ENCODE results near the gene CNN1.
"Not testable (repeated sequence)": the region's sequence is repeated elsewhere in the genome, so short reads cannot be mapped to it uniquely, and the experiment has no call there.

CNN1 gene

DNA sequence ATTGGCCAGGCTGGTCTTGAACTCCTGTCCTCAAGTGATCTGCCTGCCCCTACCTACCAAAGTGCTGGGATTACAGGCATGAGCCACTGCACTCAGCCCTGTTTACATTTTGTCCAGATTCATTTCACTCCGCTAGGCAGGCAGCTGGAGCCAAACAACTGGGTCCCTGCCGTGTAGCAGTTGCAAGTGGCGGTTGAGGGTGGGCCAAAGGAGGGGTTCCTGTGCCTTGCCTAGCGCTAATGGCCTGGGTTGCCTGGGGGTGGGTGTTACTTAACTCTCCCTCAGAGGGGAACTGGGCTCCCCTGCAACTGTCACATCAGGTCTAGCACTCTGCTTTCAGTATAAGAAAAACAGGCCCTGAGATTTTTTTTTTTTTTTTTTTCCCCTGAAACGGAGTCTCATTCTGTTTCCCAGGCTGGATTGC, 31.4 kb downstream of the CNN1 start:
- no peak for DNase-seq

DNA sequence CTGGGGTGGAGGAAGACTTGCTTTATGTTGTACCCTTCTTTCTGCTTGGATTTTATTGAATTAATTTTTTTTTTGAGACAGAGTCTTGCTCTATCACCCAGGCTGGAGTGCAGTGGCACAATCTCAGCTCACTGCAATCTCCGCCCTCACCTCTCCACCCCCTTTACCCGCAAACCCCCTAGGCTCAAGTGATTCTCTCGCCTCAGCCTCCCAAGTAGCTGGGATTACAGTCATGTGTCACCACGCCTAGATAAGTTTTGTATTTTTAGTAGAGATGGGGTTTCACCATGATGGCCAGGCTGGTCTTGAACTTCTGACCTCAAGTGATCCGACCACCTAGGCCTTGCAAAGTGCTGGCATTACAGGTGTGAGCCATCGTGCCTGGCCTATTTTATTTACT, 34.7 kb downstream of the CNN1 start:
- DNase-seq: not testable (repeated sequence)

DNA sequence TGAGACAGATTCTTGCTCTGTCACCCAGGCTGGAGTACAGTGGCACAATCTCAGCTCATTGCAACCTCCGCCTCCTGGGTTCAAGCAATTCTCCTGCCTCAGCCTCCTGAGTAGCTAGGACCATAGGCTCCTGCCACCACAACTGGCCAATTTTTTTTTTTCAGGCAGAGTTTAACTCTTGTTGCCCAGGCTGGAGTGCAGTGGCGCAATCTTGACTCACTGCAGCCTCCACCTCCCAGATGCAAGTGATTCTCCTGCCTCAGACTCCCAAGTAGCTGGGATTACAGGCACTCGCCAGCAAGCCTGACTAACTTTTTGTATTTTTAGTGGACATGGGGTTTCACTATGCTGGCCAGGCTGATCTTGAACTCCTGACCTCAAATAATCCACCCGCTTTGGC, 35.1 kb downstream of the CNN1 start:
- not testable (repeated sequence) for DNase-seq

DNA sequence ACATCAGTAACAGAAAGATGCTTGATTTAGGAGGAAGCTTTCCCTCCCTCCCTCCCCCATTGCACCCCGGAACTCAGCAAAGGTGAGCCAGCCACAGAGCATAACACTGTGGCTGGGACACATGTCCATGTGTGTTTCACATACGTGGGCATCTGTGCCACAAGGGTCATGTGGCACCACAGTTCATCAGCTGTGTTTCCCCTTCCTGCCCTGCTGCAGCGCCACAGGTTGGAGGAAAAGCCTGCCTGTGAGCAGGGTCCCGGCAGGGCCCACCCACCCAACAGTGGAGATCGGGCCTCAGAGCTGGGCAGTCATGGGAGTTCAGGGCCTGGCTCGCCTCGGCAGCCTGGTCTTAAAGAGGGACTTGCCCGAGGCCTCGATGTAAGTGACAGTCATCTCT, 36.0 kb downstream of the CNN1 start:
- DNase-seq: peak in 1 of 2 donors; percentile 15

DNA sequence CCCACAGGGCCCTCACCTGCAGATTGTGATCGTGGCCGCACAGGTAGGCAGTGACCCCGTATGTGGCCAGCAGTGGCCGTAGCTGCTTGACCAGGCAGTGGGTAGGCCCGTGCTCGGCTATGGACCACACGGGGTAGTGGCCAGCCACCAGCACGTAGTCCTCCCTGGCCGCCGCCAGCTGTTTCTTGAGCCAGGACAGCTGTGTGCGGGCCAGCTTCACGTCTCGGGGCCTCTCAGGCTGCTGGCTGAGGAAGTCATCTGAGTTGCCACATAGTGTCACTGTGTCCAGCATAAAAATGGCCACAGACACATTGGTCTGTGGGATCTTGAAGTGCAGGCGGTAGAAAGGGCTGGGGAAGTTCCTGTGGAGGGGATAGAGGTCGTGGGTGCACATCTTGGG, 37.6 kb downstream of the CNN1 start:
- no peak for DNase-seq

DNA sequence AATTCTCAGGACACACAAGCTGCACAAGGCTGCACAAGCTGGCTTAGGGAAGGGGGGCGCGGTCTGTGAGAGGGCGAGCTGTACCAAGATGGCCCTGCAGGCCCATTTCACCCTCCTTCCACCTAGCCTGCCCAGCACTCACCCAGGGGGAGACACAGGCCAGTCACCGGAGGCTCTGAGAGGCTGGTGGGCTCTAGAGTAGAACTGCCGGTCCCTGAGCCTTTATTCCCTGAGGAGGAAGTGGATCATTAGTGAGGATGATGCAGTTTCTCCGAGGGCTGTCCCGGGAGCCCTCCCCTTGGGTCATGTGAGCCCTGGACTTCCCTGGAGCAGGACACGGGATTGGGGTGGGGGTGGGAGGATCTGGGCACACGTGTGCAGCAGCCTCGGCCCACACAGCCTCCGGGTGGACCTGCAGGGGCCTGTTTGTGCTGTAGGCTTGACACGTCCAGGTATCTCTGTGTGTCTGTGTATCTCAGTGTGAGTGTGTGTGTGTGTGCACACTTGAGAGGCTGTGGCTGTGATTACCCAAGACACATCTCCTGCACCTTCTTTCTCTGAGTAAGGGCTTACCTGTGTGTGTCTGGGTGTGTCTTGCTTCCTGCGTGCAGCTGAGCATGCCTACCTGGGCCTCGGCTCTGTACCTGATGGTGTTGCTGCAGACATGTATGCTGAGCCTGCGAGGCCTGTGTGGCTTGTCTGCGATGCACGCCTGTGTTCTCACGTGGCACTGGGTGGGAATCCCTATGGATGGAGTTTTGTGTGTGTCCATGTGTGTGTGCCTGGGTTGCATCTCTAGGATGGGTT, 39.0 kb downstream of the CNN1 start, which contains the start of gene ACP5:
Gene ACP5, minus strand, starts transcription at position 195 of the 807 bp plus-strand sequence. CDS start 328 bp downstream, outside the sequence.
- DNase-seq: no peak

DNA sequence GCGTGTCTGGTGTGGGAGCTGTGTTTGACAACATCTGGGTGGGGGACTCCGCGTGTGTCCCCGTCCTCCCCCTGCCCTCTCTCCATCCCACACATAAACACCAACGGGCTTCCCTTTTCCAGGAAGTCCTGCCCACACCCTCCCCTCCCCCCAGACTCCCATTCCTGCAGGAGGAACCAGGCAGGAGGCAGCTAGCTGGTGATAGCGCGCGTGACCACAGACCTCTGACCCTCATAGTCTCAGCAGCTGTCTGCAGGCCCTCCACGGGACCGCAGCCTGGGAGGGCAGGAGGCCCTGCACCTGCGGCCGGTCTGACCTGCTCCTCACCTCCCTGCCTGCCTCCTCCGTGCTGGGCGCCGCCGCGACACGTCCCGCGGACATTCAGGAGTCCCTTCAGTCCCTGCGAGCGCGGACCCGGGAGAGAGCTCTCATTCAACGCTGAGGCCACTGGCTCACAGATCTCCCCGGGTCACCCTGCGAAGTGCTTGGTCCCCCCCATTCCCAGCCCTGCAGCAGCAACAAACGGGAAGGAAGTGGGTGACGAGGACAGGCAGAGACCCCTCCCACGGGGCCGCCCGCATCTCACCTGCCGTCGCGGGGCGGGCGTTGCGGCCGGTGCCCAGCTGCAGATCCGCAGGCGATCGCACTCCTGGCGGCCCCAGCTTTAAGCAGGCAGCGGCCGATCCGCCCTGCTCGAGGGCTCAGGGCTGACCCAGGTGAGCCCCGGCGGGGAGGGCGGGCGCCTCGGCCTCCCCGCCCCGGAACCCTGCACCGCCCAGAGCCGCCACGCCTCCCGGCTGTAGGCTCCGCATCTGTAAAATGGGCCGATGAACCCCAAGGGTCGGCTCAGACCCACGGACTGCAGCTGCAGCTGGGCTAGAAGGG, 39.8 kb downstream of the CNN1 start:
- DNase-seq: peak; percentile 20 to 48

DNA sequence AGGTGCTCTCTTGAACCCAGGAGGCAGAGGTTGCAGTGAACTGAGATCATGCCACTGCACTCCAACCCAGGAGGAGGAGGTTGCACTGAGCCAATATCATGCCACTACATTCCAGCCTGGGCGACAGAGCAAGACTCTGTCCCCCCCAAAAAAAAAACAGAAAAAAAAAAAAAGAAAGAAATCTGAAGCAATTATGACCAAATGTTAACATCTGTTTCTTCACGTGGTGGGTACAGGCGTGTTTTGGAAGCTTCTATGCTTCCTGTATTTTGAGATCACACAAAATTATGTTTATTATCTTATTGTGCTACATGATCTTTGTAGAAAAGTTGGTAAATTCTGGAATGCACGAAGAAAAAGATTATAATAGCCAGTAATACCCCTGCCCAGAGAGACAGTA, 41.5 kb downstream of the CNN1 start:
- DNase-seq: no peak

DNA sequence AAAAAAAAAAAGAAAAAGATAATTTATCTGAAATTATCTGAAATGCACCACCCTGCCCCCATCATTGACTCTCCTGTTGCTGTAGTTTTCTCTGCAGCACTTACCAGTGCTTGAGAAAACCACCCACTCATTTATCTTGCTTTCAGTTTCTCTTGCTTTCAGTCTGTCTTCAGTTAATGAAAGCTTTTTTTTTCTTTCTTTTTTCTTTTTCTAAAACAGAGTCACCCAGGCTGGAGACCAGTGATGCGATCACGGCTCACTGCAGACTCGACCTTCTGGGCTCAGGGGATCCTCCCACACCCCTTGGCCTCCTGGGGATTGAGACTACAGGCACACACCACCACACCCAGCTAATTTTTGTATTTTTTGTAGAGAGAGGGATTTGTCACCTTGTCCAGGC, 43.1 kb downstream of the CNN1 start:
- peak; percentile 59 to 75 for DNase-seq

DNA sequence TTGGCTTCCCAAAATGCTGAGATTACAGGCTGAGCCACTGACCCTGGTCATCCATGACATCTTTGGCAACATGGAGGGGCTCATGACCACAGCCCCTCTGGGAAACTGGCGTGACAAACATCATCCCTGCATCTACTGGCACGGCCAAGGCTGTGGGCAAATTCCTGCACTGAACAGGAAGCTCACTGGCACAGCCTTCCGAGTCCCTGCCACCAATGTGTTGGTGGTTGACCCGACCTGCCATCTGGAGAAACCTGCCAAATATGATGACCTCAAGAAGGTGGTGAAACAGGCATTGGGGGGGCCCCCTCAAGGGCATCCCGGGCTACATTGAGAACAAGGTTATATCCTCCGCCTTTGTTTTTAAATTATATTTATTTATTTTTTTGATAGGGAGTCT, 47.7 kb downstream of the CNN1 start:
- no peak for DNase-seq

DNA sequence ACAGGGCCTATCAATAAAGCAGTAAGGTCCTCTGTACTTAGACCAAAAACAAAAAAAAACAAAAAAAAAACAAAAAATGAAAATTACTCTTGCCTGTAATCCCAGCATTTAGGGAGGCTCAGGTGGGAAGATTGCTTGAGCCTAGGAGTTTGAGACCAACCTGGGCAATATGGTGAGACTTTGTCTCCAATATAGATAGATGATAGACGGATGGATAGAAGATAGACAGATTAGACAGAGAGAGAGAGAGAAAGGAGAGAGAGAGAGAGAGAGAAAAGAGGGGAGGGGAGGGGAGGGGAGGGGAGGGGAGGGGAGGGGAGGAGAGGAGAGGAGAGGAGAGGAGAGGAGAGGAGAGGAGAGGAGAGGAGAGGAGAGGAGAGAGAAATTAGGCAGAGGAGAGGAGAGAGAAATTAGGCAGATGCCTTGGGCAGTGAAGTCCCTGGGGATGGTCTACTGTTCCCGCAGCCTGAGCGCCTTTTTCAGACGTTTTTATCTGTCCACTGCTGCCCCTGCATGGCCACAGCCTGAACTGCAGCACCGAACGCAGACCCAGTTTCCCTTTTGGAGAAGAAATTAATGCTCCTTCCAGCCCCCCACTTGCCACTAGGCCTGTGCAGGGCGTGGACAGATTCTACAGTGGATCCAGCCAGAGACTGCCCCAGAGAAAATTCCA, 48.8 kb downstream of the CNN1 start:
- peak; percentile 78 to 83 for DNase-seq

DNA sequence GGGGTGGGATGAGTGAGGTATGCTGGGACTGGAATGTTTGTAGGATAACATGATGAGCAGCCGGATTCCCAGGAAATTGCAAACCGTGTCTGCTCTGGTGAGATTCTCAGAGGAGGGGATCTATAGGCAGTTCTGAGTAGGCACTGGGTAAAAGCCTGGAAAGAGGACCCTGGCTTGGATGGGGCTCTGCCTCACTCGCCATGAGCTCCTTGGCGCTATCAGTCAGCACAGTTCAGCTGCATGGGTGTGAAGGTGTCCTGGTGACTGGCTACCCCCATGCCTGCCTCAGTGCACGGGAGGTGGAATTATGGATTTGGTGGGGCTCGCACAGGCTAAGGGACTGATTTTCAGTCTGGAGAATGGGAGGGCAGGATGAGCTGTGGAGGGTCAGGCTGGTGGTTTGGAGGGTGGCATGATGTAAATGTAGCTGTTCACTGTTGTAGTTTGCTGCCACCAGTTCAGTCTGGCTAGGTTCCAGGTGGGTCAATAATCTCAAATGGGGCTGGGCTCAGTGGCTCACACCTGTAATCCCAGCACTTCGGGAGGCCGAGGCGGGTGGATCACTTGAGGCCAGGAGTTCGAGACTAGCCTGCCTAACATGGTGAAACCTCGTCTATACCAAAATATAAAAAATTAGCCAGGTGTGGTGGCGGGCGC, 49.5 kb downstream of the CNN1 start:
- no peak for DNase-seq

DNA sequence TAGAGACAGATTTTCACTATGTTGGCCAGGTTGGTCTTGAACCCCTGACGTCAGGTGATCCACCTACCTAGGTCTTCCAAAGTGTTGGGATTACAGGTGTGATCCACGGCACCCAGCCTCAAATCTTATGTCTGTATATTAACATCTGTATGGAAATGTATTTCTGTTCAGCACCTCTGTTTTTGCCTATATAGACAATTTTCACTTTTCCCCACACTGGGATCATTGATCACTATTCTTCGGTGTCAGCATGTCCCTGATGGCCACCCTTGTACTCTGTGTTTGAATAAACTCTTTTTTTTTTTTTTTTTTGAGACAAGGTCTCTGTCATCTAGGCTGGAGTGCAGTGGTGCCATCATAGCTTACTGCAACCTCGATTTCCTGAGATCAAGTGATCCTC, 55.4 kb downstream of the CNN1 start:
- DNase-seq: no peak

DNA sequence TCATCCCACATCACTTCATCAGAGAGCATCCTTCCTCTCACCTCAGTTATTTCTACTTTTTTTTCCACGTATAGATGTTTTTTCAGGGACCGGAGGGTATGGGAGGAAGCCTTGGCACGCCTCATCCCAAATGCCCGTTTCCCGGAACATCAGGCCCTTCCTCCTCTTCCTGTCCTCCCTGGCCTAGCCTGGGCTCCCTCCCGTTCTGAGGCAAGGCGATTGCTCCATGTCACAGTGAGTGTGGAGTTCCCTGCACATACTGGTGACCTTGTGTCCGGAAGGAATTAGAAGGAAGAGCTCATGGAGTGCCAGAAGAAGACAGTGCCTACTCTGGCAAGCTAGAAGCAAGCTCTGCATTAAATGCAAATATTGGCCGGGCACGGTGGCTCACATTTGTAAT, 57.5 kb downstream of the CNN1 start:
- no peak for DNase-seq

DNA sequence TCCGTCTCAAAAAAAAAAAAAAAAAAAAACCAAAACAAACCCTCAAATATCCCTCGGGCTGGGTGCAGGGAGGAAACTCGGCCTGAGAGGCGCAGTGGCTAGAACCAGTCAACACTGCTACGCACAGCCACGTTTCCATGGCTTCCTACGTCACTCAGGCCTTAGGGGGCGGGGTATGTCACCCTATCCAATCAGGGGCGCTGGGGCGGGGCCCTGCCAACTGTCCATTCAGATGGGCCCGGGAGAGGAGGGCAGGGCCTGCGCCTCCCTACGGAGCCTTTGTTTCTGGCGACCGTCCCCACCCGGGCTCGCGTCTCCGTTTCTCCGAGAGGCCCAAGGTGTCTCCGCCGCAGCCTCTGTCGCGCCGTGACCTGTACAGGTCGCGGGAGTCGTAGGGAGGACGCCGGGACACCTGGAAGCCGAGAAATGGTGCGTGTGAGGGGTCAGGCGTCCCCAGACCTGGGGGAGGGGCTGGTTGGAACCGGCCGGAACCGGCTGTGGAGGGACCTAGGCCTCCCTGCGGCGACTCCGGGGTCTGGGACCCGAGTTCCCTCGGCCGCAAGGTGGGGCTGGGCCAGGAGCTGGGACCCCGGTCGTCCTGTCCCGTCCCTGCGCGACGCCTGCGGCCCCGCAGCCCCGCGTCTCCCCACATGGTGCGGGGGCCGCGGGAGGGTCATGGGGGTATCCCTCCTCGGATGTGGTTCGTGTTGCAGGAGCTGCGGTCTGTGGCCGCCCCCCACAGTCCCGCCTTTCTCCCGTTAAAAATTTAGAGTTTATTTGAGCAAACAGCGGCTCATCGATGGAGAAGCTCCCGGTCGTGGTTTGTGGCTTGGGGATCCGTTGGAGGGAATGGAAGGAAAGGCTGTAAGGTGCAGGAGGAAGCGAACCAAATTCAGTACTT, 58.8 kb downstream of the CNN1 start, which contains the start of gene ZNF627:
Gene ZNF627, plus strand, starts transcription at position 282 of the 901 bp plus-strand sequence. Its CDS starts 145 bp downstream, at position 427.
- peak; percentile 98 to 99 for DNase-seq

DNA sequence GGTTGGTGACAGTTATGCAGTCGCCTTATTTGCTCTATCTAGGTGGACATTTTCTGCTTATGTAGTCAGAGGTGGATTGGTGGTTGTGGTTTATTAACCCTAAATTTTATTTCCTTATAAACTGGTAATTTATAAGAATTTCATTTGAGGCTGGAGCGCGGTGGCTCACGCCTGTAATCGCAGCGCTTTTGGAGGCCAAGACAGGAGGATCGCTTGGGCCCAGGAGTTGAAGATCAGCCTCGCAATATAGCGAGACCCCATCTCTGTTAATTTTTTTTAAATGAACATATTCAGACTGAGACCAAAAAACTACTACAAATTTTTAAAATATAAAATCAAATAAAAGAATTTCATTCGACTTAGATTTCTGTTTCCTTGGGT, 59.4 kb downstream of the CNN1 start:
- DNase-seq: no peak

DNA sequence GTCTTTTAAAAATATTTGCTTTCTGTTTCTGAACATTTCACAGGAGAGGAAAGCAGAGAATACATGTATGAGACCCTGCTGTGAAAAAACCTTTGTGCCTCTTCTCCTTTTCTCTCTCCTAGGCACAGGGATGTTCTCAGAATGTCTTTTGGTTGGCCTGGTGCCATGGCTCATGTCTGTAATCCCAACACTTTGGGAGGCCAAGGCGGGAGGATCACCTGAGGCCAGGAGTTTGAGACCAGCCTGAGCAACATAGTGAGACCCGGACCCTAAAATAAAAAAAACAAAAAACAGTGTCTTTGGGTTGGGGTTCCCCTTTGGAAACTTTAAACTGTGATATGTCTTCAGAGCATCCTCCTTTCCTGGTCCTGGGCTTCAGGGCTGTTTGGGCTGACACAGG, 60.1 kb downstream of the CNN1 start:
- no peak for DNase-seq

DNA sequence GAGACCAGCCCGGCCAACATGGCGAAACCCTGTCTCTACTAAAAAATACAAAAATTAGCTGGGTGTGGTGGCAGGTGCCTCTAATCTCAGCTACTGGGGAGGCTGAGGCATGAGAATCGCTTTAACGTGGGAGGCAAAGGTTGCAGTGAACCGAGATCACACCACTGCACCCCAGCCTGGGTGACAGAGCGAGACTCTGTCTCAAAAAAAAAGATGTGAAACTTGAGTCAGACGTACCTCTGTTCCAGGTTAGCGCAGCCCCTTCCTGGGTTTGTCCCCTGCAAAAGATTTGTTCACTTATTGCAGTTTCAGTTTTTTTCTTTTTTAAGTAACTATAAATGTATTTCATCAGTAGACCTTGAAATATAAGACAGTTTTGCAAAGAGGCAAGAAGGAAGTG, 61.1 kb downstream of the CNN1 start:
- not testable (repeated sequence) for DNase-seq

Measured in CD4-positive, alpha-beta T cell treated with Interferon alpha-2 for 1 hour (primary cell).